GM12878 (cell line): ENCODE data around the gene CDH18. TPM values are rescaled to one million over a fixed set of nuclear protein-coding genes. Genes with fewer than 3 reads are reported as not detected.

Experiments
- ATAC-seq: fragments of 200-7000 bp; cut with Tn5 transposase; 3 replicates; pipeline ENCODE4 v1.9.1; 2020; ENCODE audit warnings: mild to moderate bottlenecking, moderate library complexity
- BruUV-seq: library from RNA; stranded (reverse); fragments of 400-500 nt; replicated peaks from 2 replicates; lab custom pipeline; 2021; lab: Mats Ljungman, UMichigan
- CTCF ChIA-PET: fragments of 300-600 bp; sonication (Branson Sonifier 250); formaldehyde crosslinking; extraction: SDS; loops from one replicate; lab custom pipeline; 2021; ENCODE audit warnings: inconsistent platforms; lab: Yijun Ruan, JAX
- POLR2A ChIA-PET: fragments of 350-600 bp; formaldehyde crosslinking; extraction: SDS; loops from one replicate; lab custom pipeline; 2021; ENCODE audit warnings: inconsistent platforms; lab: Charles Lee
- RAD21 ChIA-PET: fragments of 300-600 bp; sonication (Branson Sonifier 250); formaldehyde crosslinking; loops from one replicate; lab custom pipeline; 2023; ENCODE audit warnings: antibody characterized with exemption; ENCODE audit not compliant: unreplicated experiment; lab: Charles Lee
- SMC1A ChIA-PET: fragments of 300-600 bp; sonication (Branson Sonifier 250); formaldehyde crosslinking; loops from one replicate; lab custom pipeline; 2023; ENCODE audit not compliant: unreplicated experiment, uncharacterized antibody; lab: Charles Lee
- DNase-seq: peaks from one replicate; pipeline ENCODE4 v3.0.0-alpha.2; 2011; ENCODE audit warnings: low read depth, low spot score
- FAIRE-seq: peaks from 3 replicates; lab custom pipeline; 2011; peaks lifted over from hg19 to GRCh38; lab: Jason Lieb, UNC
- H2AFZ ChIP-seq: 2 replicates; pipeline ENCODE4 v1.6.0; 2011; ENCODE audit warnings: low read depth, low read length, control low read depth; ENCODE audit not compliant: control insufficient read depth
- H3K27ac ChIP-seq: 2 replicates; pipeline ENCODE4 v1.5.1; 2011; ENCODE audit warnings: control low read depth; ENCODE audit not compliant: control insufficient read depth, insufficient read depth
- H3K27me3 ChIP-seq, 2 experiments: replicated peaks in 1 of 2; 2 replicates each; pipeline versions ENCODE4 v1.6.0 to v1.6.1; 2011; ENCODE audit warnings: low read length in 1 of 2; ENCODE audit not compliant: control insufficient read depth in 2 of 2, insufficient read depth in 2 of 2
- H3K36me3 ChIP-seq, 2 experiments: 2 replicates each; pipeline ENCODE4 v1.5.1; 2011; ENCODE audit warnings: low read length in 1 of 2; ENCODE audit not compliant: control insufficient read depth in 2 of 2, insufficient read depth in 2 of 2
- H3K4me1 ChIP-seq: 2 replicates; pipeline ENCODE4 v1.6.1; 2011; ENCODE audit warnings: mild to moderate bottlenecking, low read length, moderate library complexity, mixed read lengths; ENCODE audit not compliant: control insufficient read depth, insufficient read depth
- H3K4me2 ChIP-seq: 2 replicates; pipeline ENCODE4 v1.6.0; 2011; ENCODE audit warnings: control low read depth; ENCODE audit not compliant: control insufficient read depth, insufficient read depth
- H3K4me3 ChIP-seq: fragments of 200-600 bp; sonication (generic); 2 replicates; pipeline ENCODE4 v1.5.1; 2016
- H3K79me2 ChIP-seq: 2 replicates; pipeline ENCODE4 v1.6.0; 2011; ENCODE audit warnings: low read length; ENCODE audit not compliant: control insufficient read depth, insufficient read depth
- H3K9ac ChIP-seq: 2 replicates; pipeline ENCODE4 v1.8.0; 2011; ENCODE audit warnings: low read length, control low read depth, mixed read lengths; ENCODE audit not compliant: control insufficient read depth, insufficient read depth
- H3K9me3 ChIP-seq: replicated peaks from 3 replicates; pipeline ENCODE4 v1.5.1; 2011; ENCODE audit warnings: mild to moderate bottlenecking, low read length; ENCODE audit not compliant: control insufficient read depth, insufficient read depth
- H4K20me1 ChIP-seq: 2 replicates; pipeline ENCODE4 v1.6.0; 2011; ENCODE audit not compliant: control insufficient read depth, insufficient read depth
- PML ChIP-seq: IDR thresholded peaks from 2 replicates; pipeline ENCODE4 v1.6.1; 2012; ENCODE audit warnings: low read length, inconsistent platforms
- RAD51 ChIP-seq: fragments of 450-650 bp; IDR thresholded peaks from 2 replicates; pipeline ENCODE4 v1.6.1; 2016; ENCODE audit warnings: moderate library complexity, mild to moderate bottlenecking, inconsistent platforms
- TCF3 ChIP-seq: IDR thresholded peaks from 2 replicates; pipeline ENCODE4 v1.6.1; 2012; ENCODE audit warnings: low read depth, mild to moderate bottlenecking, low read length, borderline replicate concordance; ENCODE audit not compliant: insufficient read depth
- ZNF687 ChIP-seq: fragments of 450-650 bp; IDR thresholded peaks from 2 replicates; pipeline ENCODE4 v1.6.1; 2017; ENCODE audit warnings: mild to moderate bottlenecking, moderate library complexity
- WGBS: methylation state at CpG from one replicate; pipeline ENCODE4 v1.1.6; 2016; ENCODE audit warnings: low lambda C conversion rate; ENCODE audit not compliant: insufficient replicate concordance, insufficient coverage; ENCODE audit errors: missing lambda C conversion rate; 5-methylcytosine and 5-hydroxymethylcytosine counted together
- in situ Hi-C: fragments of 300-500 bp; cut with MboI; formaldehyde crosslinking; loops from 9 replicates; pipeline ENCODE4 v1.14.3; 2018; ENCODE audit warnings: mixed read lengths
- intact Hi-C: fragments of 100-400 bp; cut with micrococcal nuclease; formaldehyde crosslinking; loops from one replicate; pipeline ENCODE4 v1.14.2; 2022; ENCODE audit not compliant: unreplicated experiment
- polyA plus RNA-seq, 11 experiments: library from polyadenylated mRNA; depleted of rRNA in 4 of 11; unstranded in 6 of 11; stranded (reverse) in 5 of 11; fragments of >200 nt; fragmentation: Nextera tagmentation in 4 of 11; fragmentation: Illumina TruSeq in 1 of 11; extraction: Ambion mirVana in 4 of 11; extraction: Trizol in 1 of 11; gene quantifications; 1 replicate in 1 of 11; 2 replicates in 10 of 11; pipeline versions ENCODE4 v1.2.1 to v1.2.3, GENCODE V29; 2011 to 2016; ENCODE audit warnings: inconsistent platforms in 2 of 11, missing spikeins in 2 of 11, low read depth in 1 of 11
- total RNA-seq, 4 experiments: library from RNA; depleted of rRNA in 3 of 4; stranded (reverse); fragments of >200 nt in 3 of 4; fragmentation: Illumina TruSeq in 1 of 4; extraction: Trizol in 1 of 4; gene quantifications; 2 replicates each; pipeline versions ENCODE4 v1.2.1 to v1.2.3, GENCODE V29; 2013 to 2021

Gene CDH18
- total and polyA plus RNA-seq, 10 of the 15 experiments (the other 5 are each of a cell fraction or from before 2014, with no cell fraction given) = 0.41 TPM; not detected in 9

GRCh38 chr5:19713740-19714139 is 274.3 kb downstream of the CDH18 start:
- 29% methylated on average over 1 of the region's 1 CpG for WGBS
- H3K9me3 ChIP-seq = no peaks in the 10 kb centered on the region
- H3K9ac ChIP-seq = no peak overlapping the region
- RAD21 ChIA-PET = no interaction called here
- FAIRE-seq = no peak
- no peaks in the 10 kb centered on the region for H3K27me3 ChIP-seq
- no peak for DNase-seq
- no peak overlapping the region for H3K4me2 ChIP-seq
- intact Hi-C loops = no loop called here
- no peaks in the 10 kb centered on the region for H3K79me2 ChIP-seq
- SMC1A ChIA-PET = interaction anchor here (1.3 kb wide), 1 partner anchor 10 kb away, joined by 3 read pairs; no protein-coding TSS in a partner anchor
- TF ChIP-seq PML (no peak), RAD51 (no peak), ZNF687 (no peak), TCF3 (no peak)
- H2AFZ ChIP-seq = no peak overlapping the region
- H3K4me3 ChIP-seq = no peak overlapping the region
- BruUV-seq = no TSS peak
- H4K20me1 ChIP-seq = no peaks in the 10 kb centered on the region
- in situ Hi-C loops = no loop called here
- no peak for ATAC-seq
- H3K4me1 ChIP-seq = no peaks in the 10 kb centered on the region
- H3K36me3 ChIP-seq = no peaks in the 10 kb centered on the region
- CTCF ChIA-PET = no interaction called here
- POLR2A ChIA-PET = interaction anchor here (0.7 kb wide), 1 partner anchor 517 kb away, joined by 6 read pairs; no protein-coding TSS in a partner anchor
- H3K27ac ChIP-seq = no peak overlapping the region
